Epithelial cell of proximal tubule (primary cell): ENCODE data around the gene PXYLP1. TPM values are rescaled to one million over a fixed set of nuclear protein-coding genes. Genes with fewer than 3 reads are reported as not detected.

Experiments
- DNase-seq: peaks from one replicate; pipeline ENCODE4 v3.0.0-alpha.2; 2011; ENCODE audit warnings: low read depth
- H3K4me3 ChIP-seq: 2 replicates; pipeline ENCODE4 v1.5.1; 2011; ENCODE audit warnings: low read depth, mild to moderate bottlenecking, low read length
- CTCF ChIP-seq: conservative IDR thresholded peaks from 2 replicates; pipeline ENCODE4 v1.5.1; 2012; ENCODE audit warnings: low read depth, mild to moderate bottlenecking, low read length
- total RNA-seq: library from RNA; depleted of rRNA; stranded (reverse); fragments of >200 nt; gene quantifications from 2 replicates; pipeline ENCODE4 v1.2.3, GENCODE V29; 2015

PXYLP1 gene
- total RNA-seq, 1 donor from 2014 or later, result 12.4 TPM

DNA sequence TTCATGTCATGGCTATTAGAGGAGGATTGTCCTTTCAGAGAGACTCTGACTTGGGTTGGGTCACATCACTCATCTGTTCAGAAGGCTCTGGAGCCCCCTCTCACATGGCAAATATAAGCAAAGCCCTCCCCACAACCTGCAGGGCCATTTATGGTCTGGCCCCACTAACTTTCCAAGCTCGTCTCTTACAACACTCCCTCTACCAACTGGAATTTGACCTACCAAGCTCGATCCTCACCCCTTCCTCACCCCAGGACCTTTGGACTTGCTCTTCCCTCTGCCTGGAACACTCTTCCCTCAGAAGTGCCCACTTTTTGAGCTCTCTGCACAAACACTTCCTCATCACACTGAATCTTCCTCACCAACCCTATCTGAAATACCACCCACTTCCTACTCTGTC, 14.2 kb upstream of the PXYLP1 start:
- TF ChIP-seq CTCF, result no peak
- no peak for DNase-seq

DNA sequence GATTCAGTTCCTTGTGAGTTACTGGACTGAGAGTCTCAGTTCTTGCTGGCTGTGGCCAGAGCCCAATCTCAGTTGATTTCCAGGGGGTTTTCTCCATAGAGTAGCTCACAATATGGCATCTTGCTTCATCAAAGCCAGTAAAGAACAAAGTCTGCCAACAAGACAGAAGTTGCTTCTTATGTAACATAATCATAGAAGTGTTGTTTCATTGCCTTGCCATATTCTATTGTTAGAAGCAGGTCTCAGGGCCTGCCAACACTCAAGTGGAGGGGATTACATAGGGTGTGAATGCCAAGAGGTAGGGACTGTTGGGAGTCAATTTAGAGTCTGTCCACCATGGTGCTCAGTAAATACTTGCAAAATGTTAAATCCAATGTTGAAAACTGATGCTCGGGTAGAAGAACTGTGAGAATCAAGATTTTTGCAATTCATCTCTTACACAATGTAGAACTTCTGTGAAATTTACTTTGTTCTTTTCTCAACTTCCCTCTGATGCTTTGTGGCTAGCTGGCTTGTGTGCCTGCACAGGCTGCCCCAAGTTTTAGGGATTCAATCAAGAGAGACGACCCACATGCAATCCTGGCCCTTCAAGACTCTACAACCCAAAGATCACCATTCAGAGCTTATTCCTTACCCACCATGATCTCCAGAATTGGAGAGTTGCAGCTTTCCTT, 13.3 kb upstream of the PXYLP1 start:
- no peak for DNase-seq
- H3K4me3 ChIP-seq, result no peak overlapping the region
- no peak for TF ChIP-seq CTCF

More for the DNA sequence above, 14.2 kb upstream of the PXYLP1 start:
- H3K4me3 ChIP-seq, result no peak overlapping the region

DNA sequence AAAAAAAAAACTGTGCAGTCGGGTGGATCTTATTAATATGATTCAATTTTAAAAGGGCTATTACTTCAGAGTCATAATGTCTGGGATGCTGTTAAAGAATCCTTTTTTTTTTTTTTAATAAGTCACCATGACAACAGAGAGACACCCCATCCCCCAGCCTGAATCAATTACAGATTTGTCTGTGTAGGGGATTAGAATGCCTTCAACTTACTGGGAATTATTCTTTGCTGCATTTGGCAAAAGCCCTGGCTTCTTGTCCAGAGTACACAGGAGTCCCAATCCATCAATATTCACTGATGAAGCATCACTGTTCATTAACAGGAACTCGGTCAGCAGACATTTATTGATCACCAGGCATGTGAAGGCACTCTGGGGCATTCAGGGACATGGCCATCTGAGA, 12.7 kb upstream of the PXYLP1 start:
- no peak for TF ChIP-seq CTCF
- no peak for DNase-seq
- no peak overlapping the region for H3K4me3 ChIP-seq

- H3K4me3 ChIP-seq, result no peak overlapping the region
- TF ChIP-seq CTCF, result no peak
- DNase-seq, result no peak
These were observed 7.9 kb upstream of the PXYLP1 start for GRCh38 chr3:141223673-141224166.

GRCh38 chr3:141225939-141226338, 5.7 kb upstream of the PXYLP1 start:
- DNase-seq, result no peak
- TF ChIP-seq CTCF, result no peak

DNA sequence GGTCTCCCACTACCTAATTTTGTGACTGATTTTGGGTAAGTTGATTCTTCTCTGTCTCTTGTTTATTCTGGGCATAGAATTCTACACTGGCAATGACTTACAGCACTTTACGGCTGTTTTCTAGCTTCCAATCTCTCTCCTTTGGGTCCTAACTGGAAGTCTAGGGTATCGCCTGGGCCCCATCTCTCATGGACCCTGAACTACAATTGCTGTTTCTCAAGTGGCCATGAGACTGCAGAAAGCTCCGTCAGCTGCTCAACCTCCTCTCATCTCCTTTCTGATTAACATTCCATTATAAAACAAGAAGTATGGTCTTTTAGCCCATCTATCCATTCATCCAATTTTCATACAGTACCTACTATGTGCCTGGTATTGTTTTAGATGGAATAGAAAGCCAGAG, 4.4 kb upstream of the PXYLP1 start:
- DNase-seq, result no peak
- no peak for TF ChIP-seq CTCF
- H3K4me3 ChIP-seq, result no peak overlapping the region

More at GRCh38 chr3:141225939-141226338, 5.7 kb upstream of the PXYLP1 start:
- H3K4me3 ChIP-seq, result no peak overlapping the region

DNA sequence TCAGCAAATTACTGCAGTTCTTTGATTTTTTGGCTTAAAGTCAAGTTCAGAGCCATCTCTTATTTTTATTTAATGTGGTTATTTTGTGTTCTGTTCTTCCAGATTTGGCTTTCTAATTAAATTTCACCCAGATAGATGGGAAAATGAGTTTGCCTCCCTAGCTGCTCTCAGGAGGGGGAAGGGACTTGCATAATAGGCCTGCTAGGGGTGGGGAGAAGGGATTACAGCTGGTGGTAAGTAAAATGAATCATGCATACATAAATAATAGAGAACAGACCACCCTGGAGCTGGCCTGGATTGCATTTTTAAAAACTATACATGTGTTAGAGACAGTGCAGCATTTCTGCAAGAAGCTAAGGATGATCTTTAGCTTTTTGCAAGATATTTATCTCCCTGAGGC, 3.9 kb upstream of the PXYLP1 start:
- DNase-seq, result no peak
- TF ChIP-seq CTCF, result no peak
- H3K4me3 ChIP-seq, result no peak overlapping the region
